Upper lobe of left lung (tissue), 4 donors: Measurements from ENCODE around the gene EPHA5.

ENCODE experiments used
- EP300 ChIP-seq, 4 donors: sonication (generic); formaldehyde crosslinking; IDR thresholded peaks; one replicate each; pipeline ENCODE4 v1.5.1; 2017; ENCODE audit warnings: antibody characterized with exemption in 4 of 4, control low read depth in 2 of 4
- POLR2A ChIP-seq, 4 donors: fragments of 450-650 bp; IDR thresholded peaks; one replicate each; pipeline ENCODE4 v1.5.1; 2016 to 2017; ENCODE audit warnings: antibody characterized with exemption in 4 of 4, mild to moderate bottlenecking in 2 of 4
- POLR2AphosphoS5 ChIP-seq, 2 donors: sonication (generic); formaldehyde crosslinking; IDR thresholded peaks; one replicate each; pipeline ENCODE4 v1.5.1; 2017; ENCODE audit warnings: antibody characterized with exemption in 2 of 2
- TF ChIP-seq, protein P1 (sequence below), 6 experiments: fragments of 450-650 bp in 4 of 6; fragments of 200-600 bp in 2 of 6; sonication (generic) in 2 of 6; IDR thresholded peaks; one replicate each; pipeline ENCODE4 v1.5.1; 2016 to 2019; ENCODE audit warnings: antibody characterized with exemption in 6 of 6

DNA sequence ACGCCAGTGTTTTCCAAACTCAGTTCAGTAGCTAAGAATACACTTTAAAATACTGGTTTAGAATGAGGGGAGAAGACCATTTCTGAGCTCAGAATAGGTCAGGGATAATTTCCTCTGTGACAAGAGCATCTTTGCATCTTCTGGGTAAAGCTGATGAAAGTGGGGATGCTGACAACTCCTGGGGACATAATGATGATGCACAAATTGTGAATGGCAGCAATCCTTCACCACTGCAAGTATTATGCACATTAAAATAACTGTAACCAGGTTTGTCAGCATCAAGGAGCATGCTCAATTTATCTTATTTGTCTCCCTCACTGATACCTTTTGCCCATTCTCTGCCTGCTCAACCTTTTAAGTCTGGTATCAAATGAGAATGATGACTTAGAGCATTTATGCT lies 248.2 kb downstream of the EPHA5 start:
- no peak for TF ChIP-seq POLR2A (IDR thresholded peaks at IDR 0.05)
- TF ChIP-seq, protein P1, sequence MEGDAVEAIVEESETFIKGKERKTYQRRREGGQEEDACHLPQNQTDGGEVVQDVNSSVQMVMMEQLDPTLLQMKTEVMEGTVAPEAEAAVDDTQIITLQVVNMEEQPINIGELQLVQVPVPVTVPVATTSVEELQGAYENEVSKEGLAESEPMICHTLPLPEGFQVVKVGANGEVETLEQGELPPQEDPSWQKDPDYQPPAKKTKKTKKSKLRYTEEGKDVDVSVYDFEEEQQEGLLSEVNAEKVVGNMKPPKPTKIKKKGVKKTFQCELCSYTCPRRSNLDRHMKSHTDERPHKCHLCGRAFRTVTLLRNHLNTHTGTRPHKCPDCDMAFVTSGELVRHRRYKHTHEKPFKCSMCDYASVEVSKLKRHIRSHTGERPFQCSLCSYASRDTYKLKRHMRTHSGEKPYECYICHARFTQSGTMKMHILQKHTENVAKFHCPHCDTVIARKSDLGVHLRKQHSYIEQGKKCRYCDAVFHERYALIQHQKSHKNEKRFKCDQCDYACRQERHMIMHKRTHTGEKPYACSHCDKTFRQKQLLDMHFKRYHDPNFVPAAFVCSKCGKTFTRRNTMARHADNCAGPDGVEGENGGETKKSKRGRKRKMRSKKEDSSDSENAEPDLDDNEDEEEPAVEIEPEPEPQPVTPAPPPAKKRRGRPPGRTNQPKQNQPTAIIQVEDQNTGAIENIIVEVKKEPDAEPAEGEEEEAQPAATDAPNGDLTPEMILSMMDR (IDR thresholded peaks at IDR 0.05) = no peak
- no peak for TF ChIP-seq POLR2AphosphoS5 (IDR thresholded peaks at IDR 0.05)
- no peak for TF ChIP-seq EP300 (IDR thresholded peaks at IDR 0.05)
